ENCODE results near the gene ADGRL2.

ADGRL2 gene

GRCh38 chr1:81922955-81923354 is 122.2 kb downstream of the ADGRL2 start:
- DNase-seq (ENCODE audit: low read depth): no peak
- TF ChIP-seq, protein P1, sequence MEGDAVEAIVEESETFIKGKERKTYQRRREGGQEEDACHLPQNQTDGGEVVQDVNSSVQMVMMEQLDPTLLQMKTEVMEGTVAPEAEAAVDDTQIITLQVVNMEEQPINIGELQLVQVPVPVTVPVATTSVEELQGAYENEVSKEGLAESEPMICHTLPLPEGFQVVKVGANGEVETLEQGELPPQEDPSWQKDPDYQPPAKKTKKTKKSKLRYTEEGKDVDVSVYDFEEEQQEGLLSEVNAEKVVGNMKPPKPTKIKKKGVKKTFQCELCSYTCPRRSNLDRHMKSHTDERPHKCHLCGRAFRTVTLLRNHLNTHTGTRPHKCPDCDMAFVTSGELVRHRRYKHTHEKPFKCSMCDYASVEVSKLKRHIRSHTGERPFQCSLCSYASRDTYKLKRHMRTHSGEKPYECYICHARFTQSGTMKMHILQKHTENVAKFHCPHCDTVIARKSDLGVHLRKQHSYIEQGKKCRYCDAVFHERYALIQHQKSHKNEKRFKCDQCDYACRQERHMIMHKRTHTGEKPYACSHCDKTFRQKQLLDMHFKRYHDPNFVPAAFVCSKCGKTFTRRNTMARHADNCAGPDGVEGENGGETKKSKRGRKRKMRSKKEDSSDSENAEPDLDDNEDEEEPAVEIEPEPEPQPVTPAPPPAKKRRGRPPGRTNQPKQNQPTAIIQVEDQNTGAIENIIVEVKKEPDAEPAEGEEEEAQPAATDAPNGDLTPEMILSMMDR (IDR thresholded peaks at IDR 0.05; ENCODE audit: low read depth, low read length, missing control alignments): no peak
- in situ Hi-C loops (cut with HindIII; ENCODE audit: low sequenced_read_pairs): no loop called here
- H3K4me3 ChIP-seq (ENCODE audit: low read depth, low read length): no peak overlapping the region

- no peak overlapping the region for H3K4me3 ChIP-seq (ENCODE audit: low read depth, low read length)
- in situ Hi-C loops (cut with HindIII; ENCODE audit: low sequenced_read_pairs): loop anchor here (5.0 kb wide), 1 partner anchor 97 kb away; no protein-coding TSS in a partner anchor
- TF ChIP-seq, protein P1 (IDR thresholded peaks at IDR 0.05; ENCODE audit: low read depth, low read length, missing control alignments): no peak
- no peak for DNase-seq (ENCODE audit: low read depth)
Measured at GRCh38 chr1:81929106-81929505, 128.4 kb downstream of the ADGRL2 start.

DNA sequence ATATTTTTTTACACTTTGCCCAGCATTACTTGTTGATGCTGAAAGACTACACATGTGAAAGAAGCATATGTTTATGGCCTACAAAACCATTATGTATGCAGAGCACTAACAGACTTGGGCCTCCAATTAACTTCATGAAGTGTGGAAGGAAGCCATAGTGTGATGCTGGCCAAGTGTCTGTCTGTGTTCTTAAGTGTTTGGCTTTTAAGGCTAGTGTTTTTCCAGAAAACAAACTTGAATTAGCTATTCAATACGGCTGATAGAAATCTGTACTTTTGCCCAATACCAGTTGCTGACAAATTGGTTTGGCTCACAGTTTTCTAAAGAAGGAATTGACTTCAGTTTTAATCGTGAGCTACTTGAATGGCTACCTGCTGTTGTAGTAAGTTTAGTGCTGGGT is 136.1 kb downstream of the ADGRL2 start:
- H3K4me3 ChIP-seq (ENCODE audit: low read depth, low read length): no peak overlapping the region
- in situ Hi-C loops (cut with HindIII; ENCODE audit: low sequenced_read_pairs): no loop called here
- TF ChIP-seq, protein P1 (IDR thresholded peaks at IDR 0.05; ENCODE audit: low read depth, low read length, missing control alignments): no peak
- DNase-seq (ENCODE audit: low read depth): no peak

DNA sequence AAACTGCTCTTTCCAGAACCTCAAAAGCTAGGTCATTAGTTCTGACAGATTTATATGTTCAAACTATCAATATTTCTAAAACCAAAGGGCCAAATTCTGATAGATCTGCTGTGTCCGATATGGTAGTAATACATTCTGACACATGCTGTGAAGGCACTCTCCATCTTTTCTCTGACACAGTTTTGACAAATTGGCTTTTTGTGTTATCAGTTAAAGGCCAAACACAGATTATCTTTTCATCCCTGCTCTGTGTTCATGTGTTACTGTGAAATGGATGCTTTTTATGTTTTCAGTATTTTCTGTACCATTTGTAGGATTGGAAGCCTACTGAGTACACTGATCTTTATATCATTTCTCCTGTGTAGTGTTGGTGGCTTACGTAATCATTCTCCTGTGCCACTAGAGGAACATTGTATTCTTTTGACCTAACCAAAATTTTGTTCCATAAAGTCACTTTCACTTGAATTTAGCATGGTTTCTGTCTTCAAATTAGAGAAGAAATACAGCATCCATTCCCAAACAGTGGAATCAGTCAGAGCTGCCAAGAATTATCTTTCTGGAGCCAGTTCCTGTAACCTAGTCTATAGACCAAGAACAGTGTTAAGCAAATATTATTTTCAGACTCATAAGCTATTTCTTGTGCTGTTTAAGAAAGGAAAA is 137.2 kb downstream of the ADGRL2 start:
- DNase-seq (ENCODE audit: low read depth): no peak
- TF ChIP-seq, protein P1 (IDR thresholded peaks at IDR 0.05; ENCODE audit: low read depth, low read length, missing control alignments): no peak
- H3K4me3 ChIP-seq (ENCODE audit: low read depth, low read length): no peak overlapping the region
- in situ Hi-C loops (cut with HindIII; ENCODE audit: low sequenced_read_pairs): no loop called here

- TF ChIP-seq, protein P1 (IDR thresholded peaks at IDR 0.05; ENCODE audit: low read depth, low read length, missing control alignments): no peak
- in situ Hi-C loops (cut with HindIII; ENCODE audit: low sequenced_read_pairs): no loop called here
- DNase-seq (ENCODE audit: low read depth): no peak
- H3K4me3 ChIP-seq (ENCODE audit: low read depth, low read length): no peak overlapping the region
Measured at GRCh38 chr1:81948495-81948894, 147.8 kb downstream of the ADGRL2 start.

DNA sequence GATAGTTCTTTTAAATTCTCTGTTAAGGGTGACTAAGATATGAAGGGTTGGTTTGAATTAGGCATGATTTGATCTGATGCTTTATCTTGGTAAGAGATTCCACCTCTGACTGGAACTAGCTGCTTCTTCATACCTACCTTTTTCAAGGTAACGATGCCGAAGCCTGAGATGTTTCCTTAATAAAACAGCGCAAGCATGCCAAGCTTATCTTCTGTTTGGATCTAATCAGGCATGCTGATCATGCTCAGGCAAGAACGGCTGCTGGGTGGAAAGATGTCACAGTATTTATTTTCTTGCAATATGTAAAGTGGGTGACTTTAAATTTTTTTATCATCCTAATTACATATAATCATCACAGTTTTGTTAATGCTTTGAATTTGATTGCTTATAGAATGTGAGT is 148.7 kb downstream of the ADGRL2 start:
- in situ Hi-C loops (cut with HindIII; ENCODE audit: low sequenced_read_pairs): no loop called here
- DNase-seq (ENCODE audit: low read depth): no peak
- H3K4me3 ChIP-seq (ENCODE audit: low read depth, low read length): no peak overlapping the region
- TF ChIP-seq, protein P1 (IDR thresholded peaks at IDR 0.05; ENCODE audit: low read depth, low read length, missing control alignments): no peak

Data from astrocyte of the cerebellum (primary cell).